GM19468 (cell line): ENCODE results near the gene KIF16B.

Source experiments
- ATAC-seq: cut with Tn5 transposase; IDR thresholded peaks from one replicate; pipeline ENCODE4 v1.9.1; 2021; ENCODE audit warnings: mild to moderate bottlenecking, moderate library complexity, moderate number of reproducible peaks; ENCODE audit not compliant: unreplicated experiment; ENCODE audit errors: extremely low read depth

KIF16B gene

GRCh38 chr20:16555754-16556153 lies 17.5 kb downstream of the KIF16B start:
- no peak for ATAC-seq

- ATAC-seq = no peak
Measured at GRCh38 chr20:16554766-16555543, 18.3 kb downstream of the KIF16B start.

GRCh38 chr20:16553684-16554083 lies 19.6 kb downstream of the KIF16B start:
- no peak for ATAC-seq

DNA sequence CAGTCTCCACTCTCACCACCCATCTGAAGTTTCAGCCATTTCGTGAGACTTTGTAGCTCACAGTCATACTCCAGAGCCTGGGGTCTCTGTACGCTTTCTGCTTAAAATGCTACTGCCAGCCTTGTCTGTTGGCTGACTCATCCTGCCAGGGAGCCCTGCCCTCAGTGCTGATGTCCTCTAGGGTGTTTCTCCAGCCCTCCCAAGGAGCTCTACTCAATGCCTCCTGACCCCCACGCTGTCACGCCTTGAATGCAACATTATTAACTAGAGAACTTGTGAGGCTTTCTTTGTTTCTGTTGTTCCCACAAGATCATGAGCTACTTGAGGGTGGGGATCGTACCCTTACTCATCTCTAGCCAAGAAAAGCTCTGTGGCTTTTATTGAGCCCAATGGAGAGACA lies 20.1 kb downstream of the KIF16B start:
- no peak for ATAC-seq

DNA sequence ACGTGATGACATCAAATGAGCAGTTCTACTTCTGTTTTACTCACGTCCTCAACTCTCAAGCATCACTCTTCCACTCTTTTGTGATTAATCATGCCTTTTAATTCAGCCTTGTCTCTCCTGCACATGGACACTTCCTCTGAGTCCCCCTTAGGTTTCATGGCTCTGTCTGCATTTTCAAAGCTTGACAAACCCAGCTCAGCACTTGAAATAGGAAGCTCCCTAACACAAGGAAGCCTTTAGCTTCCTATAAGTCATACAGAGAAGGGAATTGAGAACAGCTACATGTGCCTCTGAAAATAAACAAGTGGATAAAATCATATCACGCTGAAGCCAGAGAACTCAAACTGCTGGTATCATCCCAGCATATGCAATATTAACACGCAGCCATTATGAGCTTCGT lies 21.2 kb downstream of the KIF16B start:
- ATAC-seq = no peak

DNA sequence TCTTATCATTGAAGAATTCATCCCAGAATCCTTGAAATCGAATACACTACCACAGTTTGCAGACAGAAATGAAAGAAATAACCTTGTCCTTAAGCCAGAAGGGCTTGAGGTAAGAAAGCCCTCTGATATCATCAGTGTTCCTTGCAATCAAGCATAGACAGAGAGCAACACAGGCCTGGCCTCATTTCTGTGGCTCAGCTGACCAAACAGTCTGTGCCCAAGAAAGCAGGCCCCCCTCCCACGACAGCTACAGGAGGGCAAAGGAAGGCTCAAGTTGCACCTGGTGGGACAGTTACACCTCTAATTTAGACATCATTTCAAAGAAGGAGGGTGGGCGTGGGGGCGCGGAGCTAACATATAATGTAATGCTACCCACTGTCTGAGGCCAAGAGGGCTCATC lies 21.6 kb downstream of the KIF16B start:
- no peak for ATAC-seq

DNA sequence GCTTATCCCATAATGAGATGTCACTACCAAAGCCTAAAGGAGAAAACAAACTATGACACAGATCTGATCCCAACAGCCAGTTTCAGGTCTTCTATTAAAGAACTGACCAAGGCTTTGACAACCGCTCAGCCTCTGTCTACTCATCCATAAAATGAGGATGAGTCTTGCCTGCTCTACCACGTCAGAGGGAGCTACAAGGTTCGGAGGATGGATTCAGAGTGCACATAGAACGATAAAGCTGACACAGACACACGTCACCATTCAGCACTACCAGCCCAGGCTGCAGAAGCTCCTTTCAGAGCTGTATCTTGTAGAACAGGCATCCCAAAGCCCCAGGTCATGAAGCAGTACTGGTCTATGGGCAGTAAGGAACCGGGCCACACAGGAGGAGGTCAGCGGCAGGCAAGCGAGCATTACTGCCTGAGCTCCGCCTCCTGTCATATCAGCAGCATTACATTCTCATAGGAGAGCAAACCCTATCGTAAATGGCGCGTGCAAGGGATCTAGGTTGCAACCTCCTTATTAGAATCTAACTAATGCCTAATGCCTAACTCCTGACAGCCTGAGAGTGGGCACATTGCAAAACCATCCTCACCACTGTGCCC lies 25.1 kb downstream of the KIF16B start:
- no peak for ATAC-seq

- no peak for ATAC-seq
Measured at GRCh38 chr20:16544949-16545348, 28.3 kb downstream of the KIF16B start.

DNA sequence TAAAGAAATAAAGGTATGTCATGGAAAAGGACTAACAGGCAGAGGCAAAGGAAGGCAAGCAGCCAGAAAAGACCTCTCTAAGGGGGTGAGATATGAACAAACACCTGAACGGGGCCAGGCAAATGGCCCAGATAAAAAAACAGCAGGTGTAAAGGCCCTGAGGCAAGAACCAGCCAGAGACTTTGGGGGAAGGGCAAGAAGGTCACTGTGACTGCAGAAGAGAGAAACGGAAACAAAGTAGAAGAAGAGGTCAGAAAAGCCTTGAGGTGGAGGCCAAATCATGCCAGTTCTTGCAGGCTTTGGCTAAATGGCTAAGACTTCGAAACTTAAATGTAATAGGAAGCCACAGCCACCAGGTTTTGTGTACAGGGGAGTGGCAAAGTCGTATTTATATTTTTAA lies 30.8 kb downstream of the KIF16B start:
- ATAC-seq = no peak

DNA sequence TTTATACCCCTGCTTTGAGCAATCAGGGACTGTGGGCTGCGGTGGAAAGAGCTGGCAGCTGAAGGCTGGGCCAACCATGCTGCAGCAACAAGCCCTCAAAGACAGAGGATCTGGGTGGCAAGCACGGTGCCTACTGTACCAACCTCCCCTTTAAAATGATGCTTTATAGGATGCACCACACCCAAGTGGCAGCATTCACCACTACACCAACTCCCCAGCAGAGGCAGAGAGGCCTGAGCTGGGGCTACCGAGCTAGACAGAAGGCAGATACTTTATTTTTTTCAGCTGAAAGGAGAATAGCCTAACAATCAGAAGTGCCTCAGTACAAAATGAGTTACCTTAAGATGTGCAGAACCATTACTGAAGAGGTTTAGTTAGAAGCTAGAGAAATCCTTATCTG lies 31.4 kb downstream of the KIF16B start:
- ATAC-seq = no peak

DNA sequence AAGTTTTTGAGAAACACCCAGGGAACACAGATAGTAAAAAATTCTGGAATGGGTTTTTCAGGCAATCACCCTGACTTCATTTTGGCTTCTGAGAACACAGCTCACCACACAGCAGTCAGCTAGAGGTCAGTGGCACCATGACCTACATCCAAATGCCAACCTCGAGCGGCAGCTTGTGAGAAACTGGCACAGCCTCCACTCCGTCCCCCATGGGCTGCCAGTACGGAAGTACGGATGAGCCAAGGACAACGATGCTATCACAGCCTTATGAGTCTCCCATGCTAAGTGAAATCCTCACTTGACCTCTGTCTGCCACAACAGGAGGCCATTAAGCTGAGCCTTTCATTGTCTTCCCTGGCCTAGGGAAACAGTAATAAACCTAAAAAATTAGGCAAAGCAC lies 32.0 kb downstream of the KIF16B start:
- ATAC-seq = no peak

DNA sequence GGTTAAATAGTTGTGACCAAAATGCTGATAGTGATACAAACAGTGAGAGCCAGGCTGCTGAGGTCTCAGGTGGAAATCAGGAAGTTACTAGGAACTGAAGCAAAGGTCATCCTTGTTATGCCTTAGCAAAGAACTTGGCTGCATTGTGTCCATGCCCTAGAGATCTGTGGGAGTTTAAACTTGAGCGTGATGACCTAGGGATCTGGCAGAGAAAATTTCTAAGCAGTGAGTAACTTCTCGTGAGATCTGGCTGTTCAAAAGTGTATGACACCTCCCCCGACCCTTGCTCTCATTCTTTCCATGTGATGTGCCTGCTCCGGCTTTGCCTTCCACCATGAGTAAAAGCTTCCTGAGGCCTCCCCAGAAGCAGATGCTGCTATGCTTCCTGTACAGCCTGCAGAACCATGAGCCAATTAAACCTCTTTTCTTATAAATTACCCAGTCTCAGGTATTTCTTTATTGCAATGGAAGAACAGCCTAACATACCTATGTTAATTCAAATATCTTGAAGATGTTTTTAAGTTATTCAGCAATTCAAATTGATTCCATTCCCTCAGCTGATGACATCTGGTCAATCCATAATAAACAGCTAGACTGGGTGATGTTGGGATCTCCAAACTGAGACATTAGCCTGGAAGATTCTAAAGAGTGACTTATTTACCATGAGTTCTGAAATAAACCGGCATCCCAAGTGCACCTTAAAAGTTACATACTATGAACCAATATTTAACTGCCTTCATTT lies 33.8 kb downstream of the KIF16B start:
- ATAC-seq = no peak

DNA sequence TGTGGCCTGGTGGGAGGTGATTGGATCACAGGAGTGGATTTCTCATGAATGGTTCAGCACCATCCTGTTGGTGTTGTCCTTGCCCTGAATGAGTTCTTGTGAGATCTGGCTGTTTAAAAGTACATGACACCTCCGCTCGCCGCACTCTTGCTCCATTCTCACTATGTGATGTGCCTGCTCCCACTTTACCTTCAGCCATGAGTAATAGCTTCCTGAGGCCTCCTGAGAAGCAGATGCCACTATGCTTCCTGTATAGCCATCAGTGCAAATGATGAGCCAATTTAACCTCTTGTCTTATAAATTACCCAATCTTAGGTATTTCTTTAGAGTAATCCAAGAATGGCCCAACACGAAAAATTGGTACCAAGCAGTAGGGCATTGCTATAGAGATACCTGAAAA lies 34.5 kb downstream of the KIF16B start:
- ATAC-seq = no peak

GRCh38 chr20:16537918-16538317 lies 35.3 kb downstream of the KIF16B start:
- no peak for ATAC-seq

GRCh38 chr20:16537025-16537665 lies 36.1 kb downstream of the KIF16B start:
- ATAC-seq = no peak

DNA sequence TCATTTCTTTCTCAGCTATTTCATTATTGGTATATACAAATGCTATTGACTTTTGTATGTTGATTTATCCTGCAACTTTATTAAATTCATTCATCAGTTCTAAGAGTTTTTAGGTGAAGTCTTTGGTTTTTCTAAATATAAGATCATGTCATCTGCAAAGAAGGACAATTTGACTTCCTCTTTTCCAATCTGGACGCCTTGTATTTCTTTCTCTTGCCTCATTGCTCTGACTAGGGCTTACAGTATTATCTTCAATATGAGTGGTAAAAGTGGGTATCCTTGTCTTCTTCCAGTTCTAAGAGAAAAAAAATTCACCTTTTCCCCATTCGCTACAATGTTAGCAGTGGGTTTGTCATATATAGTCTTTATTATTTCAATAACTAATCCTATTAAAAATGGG lies 38.0 kb downstream of the KIF16B start:
- ATAC-seq = no peak

DNA sequence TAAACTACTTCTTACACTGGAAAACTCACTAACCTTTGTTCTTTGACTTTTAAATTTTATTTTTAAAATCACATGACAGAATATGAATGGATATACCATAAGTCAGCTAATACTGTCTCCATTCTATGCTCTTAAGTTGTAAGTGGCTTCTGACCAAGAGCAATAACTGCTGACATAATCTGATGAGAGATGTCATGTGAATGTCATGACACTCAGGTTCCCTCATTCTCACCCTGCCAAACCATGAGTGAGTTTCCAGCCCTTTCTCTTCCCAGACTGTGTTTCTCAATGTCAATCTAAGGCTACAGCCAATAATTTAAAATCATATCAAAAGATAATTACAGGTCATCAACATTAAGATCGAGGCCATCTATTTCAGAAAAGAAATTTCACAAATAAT lies 39.7 kb downstream of the KIF16B start:
- no peak for ATAC-seq

DNA sequence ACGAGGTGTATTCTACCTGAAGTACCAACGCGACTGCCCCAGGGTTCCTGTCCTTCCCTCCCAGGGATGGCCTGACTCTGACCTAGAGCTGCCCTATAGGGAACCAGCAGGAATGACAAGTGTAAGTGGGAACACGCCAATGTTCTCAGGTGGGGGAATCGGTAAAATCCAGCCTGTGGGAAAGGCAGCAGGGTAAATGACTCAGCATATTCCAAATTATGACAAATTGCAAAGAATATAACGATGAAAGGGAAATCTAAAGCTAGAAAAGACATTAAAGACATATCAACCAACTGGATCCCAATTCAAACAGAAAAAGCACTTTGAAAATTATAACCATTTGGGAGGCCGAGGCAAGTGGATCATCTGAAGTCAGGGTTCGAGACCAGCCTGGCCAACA lies 41.8 kb downstream of the KIF16B start:
- ATAC-seq = no peak

DNA sequence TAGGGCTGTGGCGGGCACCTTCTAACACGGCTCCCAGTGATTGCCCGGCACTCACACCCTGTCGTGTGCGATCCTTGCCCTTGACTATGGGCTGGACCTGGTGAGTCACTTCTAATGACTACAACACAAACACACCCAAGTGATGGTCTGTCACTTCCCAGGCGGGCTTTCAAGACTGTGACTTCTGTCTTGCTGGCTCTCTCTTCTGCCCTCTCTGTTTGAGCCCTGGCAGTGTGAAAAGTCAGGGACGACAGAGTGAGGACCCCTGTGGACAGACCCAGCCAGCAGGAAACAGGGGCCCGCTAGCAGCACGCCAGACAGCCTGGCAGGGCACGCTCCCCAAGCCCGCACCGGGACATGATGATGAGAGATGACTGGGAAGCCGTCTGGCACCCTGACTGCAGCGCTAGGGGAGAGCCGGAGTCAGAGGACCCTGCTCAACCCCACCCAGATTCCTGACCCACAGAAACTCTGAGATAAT lies 43.0 kb downstream of the KIF16B start:
- ATAC-seq = no peak

- no peak for ATAC-seq
Measured at GRCh38 chr20:16528078-16528477, 45.2 kb downstream of the KIF16B start.

DNA sequence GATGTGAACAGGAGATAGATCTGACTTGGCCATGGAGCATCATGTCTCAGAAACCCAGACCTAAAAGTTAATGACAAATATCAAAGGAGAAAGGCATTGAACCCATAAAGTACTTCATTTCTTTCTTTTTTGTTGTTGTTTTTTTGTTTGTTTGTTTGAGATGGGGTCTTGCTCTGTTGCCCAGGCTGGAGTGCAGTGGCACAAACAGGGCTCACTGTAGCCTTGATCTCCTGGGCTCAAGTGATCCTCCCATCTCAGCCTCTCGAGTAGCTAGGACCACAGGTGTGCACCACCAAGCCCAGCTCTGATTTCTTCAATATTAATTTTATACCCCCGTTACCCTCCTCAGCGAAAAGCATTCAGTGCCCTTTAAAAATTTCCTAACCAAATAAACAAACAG lies 45.8 kb downstream of the KIF16B start:
- no peak for ATAC-seq
